Measurements from ENCODE around the gene KCTD1.

The KCTD1 gene

GRCh38 chr18:26548415-26549262, at the start of gene KCTD1:
TSS of gene KCTD1 (minus strand) at chr18:26548553. CDS start at chr18:26548536, 17 bp downstream.
- DNase-seq = peak; percentile 93

DNA sequence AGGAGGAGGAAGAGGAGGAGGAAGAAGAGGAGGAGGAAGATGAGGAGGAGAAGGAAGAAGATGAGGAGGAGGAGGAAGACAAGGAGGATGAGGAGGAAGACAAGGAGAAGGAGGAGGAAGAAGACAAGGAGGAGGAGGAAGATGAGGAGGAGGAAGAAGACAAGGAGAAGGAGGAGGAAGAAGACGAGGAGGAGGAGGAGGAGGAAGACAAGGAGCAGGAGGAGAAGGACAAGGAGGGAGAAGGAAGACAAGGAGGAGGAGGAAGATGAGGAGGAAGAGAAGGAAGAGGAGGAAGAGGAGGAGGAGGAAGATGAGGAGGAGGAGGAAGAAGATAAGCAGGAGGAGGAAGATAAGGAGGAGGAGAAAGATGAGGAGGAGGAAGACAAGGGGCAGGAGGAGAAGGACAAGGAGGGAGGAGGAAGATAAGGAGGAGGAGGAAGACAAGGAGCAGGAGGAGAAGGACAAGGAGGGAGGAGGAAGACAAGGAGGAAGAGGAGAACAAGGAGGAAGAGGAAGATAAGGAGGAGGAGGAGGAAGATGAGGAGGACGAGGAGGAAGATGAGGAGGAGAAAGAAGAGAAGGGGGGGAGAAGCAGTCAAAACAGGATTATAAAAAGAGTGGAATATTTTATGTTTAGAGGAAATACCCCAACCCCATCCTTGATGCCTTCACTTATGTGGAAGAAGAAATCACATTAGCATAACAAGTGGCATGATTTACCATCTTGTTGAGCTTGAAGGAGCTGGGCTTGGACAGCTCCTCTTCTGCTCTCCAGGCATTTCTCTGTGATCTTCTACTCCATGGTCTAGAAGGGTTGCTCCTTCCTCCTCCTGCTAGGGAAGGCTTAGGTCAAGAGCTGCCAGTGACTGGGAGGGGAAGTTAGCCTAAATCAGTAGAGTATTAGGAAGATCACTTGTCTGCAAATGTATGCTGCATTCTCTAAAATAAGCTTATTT, 45.3 kb upstream of the KCTD1 start:
- DNase-seq = no peak

DNA sequence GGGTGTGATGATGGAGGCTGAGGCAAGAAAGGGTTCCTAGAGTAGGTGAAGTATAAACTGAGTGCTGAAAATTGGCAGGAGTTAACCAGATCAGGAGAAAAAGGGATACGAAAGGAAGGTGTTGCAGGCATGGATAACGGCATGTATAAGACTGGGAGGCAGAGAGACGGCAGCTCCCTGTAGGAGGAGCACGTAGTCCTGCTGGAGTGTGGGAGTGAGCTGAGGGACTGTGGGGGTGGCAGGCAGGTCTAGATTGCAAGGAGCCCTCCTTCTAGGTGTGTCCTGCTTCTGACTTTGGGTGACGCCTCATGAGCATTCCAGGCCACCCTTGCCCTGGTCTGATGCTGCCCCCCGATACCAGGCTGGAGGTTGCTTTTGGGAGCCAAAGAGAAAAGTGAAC, 36.4 kb upstream of the KCTD1 start:
- no peak for DNase-seq

DNA sequence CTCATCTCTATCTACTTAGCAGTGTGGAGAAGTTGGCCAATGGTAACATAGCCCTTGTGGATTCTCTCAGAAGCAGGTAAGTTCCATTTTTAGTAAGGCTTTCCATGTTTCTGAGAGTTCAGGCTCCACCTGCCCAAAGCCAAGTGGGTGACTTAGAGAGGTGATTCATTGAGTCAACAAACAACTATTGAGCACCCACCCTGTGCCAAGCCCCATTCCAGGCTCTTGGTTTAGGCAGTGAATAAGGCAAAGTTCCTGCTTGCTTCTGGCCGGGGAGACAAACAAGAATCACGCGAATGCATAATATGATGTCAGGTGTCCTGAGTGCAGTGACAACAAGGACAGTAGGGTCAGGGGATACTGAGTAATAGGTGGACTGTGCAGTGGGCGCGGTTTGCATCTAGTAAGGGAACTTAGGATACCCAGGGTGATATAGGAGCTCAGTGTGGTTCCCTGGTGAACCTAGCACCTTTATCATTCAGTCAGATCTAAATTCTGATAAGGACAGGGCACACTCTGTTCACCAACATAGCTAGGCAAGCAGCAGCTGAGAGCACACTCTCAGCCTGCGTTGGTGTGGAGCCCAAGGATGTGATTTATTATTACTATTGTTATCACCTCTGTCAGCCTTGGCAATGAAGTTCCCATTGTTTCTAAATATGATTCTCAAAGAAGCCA, 31.7 kb upstream of the KCTD1 start:
- no peak for DNase-seq

- DNase-seq = no peak
Measured at GRCh38 chr18:26575865-26576217, 27.5 kb upstream of the KCTD1 start.

DNA sequence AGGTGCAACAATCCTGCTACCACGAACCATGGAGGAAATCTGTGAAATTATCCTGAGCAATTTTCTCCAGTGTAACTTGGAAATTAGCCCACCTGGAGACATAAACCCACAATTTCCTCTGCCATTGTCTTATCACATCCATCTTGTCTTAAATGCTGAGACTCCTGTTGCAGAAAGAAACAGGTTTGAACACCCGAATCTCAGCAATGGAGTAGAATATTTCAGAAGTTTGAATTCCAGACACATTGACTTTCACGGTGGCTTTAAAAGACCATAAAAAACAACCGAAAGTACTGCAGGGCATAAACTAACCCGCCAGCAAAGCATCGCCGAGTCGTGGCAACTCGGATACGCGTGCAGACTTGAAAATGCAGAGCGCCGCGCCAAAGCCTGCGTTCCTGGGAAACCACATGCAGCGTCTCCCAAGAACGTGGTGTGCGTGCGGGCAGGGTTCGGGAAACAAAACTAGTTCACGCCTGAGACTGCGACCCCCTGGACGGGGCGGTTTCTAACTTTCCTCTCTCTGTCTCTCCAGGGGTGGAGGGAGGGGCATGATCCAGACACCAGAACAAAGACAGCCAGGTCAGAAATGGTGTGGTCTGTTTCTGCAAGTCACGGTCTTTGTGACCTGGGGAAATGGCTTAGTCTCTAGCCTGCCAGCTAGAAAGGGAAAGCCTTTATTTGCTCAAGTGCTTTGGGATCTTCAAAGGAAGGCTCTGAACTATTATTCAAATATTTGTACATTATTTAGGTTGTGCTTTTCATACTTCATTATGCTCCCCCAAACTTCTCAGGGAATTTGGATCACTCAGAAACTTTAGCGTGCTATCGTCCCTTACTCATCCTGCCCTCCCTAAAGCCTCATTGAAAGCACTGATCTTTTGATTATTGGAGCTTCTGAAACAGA, 26.9 kb upstream of the KCTD1 start:
- DNase-seq = no peak

- no peak for DNase-seq
Measured at GRCh38 chr18:26568926-26569665, 20.7 kb upstream of the KCTD1 start.

- no peak for DNase-seq
Measured at GRCh38 chr18:26568513-26568912, 20.2 kb upstream of the KCTD1 start.

GRCh38 chr18:26566874-26567555, 18.7 kb upstream of the KCTD1 start:
- no peak for DNase-seq

- DNase-seq = no peak
Measured at GRCh38 chr18:26565514-26565913, 17.2 kb upstream of the KCTD1 start.

- no peak for DNase-seq
Measured at GRCh38 chr18:26563024-26563423, 14.7 kb upstream of the KCTD1 start.

GRCh38 chr18:26562568-26562967, 14.2 kb upstream of the KCTD1 start:
- DNase-seq = no peak

- DNase-seq = no peak
Measured at GRCh38 chr18:26561769-26562168, 13.4 kb upstream of the KCTD1 start.

DNA sequence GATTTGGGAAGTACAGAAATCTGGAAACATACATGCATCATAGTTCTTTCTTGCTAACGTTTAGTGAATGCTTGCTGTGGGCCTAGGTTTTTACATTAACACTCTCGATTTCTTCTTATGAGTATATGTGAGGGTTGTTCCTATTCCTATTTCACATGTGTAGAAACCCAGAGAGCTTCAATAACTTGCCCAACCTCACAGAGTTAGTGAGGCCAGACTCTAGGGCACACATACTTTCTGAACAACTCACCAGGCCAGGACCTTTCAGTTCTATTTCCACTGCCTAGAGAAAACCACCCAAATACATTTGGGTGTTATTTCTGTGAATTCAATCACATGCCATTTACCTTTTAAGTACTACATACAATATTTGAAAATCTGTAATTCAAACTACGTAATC, 8.2 kb upstream of the KCTD1 start:
- DNase-seq = no peak

- no peak for DNase-seq
Measured at GRCh38 chr18:26555804-26556553, 7.6 kb upstream of the KCTD1 start.

DNA sequence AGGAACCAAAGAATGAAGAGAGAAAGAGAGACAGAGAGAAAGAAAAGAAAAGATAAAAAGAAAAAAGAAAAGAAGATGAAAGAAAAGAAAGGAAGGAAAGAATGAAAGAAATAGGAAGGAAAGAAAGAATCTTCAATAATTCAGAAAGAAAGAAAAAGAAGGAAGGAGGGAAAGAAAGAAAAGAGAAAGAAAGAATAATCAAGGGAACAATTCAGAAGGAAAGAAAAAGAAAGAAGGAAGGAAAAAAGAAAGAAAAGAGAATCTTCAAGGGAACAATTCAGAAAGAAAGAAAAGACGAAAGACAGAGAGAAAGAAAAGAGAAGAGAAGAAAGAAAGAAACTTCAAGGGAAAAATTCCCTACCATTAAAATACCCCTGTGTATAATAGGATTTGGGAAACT, 5.6 kb upstream of the KCTD1 start:
- no peak for DNase-seq

DNA sequence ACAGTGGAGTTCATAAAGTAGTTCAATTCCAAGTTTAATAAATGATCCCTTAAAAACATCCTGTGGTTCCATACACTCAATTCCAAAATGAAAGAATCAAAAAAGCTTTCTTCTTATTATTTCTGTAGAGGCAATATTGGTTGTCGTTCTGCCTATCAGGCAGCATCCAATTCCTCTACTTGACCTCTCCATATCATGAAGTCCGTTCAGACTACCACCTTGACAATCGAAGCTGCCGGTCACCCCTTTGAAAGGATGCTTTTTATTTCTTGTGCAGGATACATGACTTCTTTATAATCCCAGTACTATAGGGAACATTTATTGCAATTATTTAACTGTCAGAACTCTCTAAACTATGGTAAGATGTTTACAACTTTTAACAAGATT, 3.3 kb upstream of the KCTD1 start:
- DNase-seq = no peak

GRCh38 chr18:26550998-26551694, 2.8 kb upstream of the KCTD1 start:
- no peak for DNase-seq

Measured in 8988T (cell line).